ENCODE results near the gene ROCK2. TPM values are rescaled to one million over a fixed set of nuclear protein-coding genes. Genes with fewer than 3 reads are reported as not detected.

The ROCK2 gene
- polyA plus RNA-seq, 1 of the 3 experiments (the other 2 are of a cell fraction): 4.2 TPM

DNA sequence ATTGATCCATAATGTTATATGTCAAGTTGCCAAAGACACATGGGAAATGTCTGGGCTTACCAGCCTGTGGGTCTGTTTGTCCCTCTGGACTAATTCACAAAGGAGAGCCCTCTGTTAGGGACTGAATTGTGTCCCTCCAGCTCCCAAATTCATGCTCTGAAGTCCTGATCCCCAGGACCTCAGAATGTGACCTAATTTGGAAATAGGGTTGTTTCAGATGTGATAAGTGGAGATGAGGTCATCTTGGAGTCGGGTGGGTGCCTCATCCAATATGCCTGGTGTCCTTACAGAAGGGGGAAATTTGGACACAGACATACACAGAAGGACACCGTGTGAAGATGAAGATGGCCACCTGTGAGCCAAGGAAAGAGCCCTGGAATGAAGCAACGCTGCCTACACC, 41.4 kb upstream of the ROCK2 start:
- H3K79me2 ChIP-seq (ENCODE audit: insufficient read depth): no peaks in the 10 kb centered on the region
- H4K20me1 ChIP-seq (ENCODE audit: insufficient read depth): no peaks in the 10 kb centered on the region
- no peaks in the 10 kb centered on the region for H3K9me3 ChIP-seq
- ChIA-PET POLR2A (no interaction called here), CTCF (interaction anchor here (1.1 to 2.5 kb wide), 3 partner anchors 10 to 253 kb away, joined by 3 to 9 read pairs (median 3); a partner anchor contains a TSS)
- H3K4me1 ChIP-seq (ENCODE audit: control insufficient read depth in 1 of 2, insufficient read depth in 2 of 2, low read depth in 1 of 2, low read length in 1 of 2): peaks cover 17 to 22% of the 10 kb centered on the region in 2 experiments; a peak in 3 of 4 replicates
- H3K4me2 ChIP-seq: peak overlapping the region; percentile 52
- H3K36me3 ChIP-seq (replicated peaks in 1 of 2; ENCODE audit: control insufficient read depth in 1 of 2, insufficient read depth in 2 of 2, low read length in 1 of 2): no peaks in the 10 kb centered on the region
- peak overlapping the region in 1 of 2 experiments; percentile 27; a peak in 1 of 4 replicates for H3K27ac ChIP-seq (ENCODE audit: low read depth in 2 of 2, low read length in 1 of 2)
- DNase-seq: no peak
- H3F3A ChIP-seq (replicated peaks; ENCODE audit: insufficient read depth): peaks cover 3% of the 10 kb centered on the region
- H3K4me3 ChIP-seq (ENCODE audit: low read depth in 2 of 2, low read length in 1 of 2): no peak overlapping the region
- TF ChIP-seq MEF2A (IDR thresholded peaks at IDR 0.05; ENCODE audit: borderline replicate concordance, low read depth): no peak
- TF ChIP-seq, protein P1, sequence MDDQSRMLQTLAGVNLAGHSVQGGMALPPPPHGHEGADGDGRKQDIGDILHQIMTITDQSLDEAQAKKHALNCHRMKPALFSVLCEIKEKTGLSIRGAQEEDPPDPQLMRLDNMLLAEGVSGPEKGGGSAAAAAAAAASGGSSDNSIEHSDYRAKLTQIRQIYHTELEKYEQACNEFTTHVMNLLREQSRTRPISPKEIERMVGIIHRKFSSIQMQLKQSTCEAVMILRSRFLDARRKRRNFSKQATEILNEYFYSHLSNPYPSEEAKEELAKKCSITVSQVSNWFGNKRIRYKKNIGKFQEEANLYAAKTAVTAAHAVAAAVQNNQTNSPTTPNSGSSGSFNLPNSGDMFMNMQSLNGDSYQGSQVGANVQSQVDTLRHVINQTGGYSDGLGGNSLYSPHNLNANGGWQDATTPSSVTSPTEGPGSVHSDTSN (IDR thresholded peaks at IDR 0.05): no peak
- TF ChIP-seq FOSL2 (IDR thresholded peaks at IDR 0.05; ENCODE audit: borderline replicate concordance, low read depth): no peak
- no peak for TF ChIP-seq GATA2 (CRISPR knock-in tag; IDR thresholded peaks at IDR 0.05)
- no peak for TF ChIP-seq TCF12 (IDR thresholded peaks at IDR 0.05)
- TF ChIP-seq NFIC (IDR thresholded peaks at IDR 0.05; ENCODE audit: borderline replicate concordance): no peak
- TF ChIP-seq, protein P2, sequence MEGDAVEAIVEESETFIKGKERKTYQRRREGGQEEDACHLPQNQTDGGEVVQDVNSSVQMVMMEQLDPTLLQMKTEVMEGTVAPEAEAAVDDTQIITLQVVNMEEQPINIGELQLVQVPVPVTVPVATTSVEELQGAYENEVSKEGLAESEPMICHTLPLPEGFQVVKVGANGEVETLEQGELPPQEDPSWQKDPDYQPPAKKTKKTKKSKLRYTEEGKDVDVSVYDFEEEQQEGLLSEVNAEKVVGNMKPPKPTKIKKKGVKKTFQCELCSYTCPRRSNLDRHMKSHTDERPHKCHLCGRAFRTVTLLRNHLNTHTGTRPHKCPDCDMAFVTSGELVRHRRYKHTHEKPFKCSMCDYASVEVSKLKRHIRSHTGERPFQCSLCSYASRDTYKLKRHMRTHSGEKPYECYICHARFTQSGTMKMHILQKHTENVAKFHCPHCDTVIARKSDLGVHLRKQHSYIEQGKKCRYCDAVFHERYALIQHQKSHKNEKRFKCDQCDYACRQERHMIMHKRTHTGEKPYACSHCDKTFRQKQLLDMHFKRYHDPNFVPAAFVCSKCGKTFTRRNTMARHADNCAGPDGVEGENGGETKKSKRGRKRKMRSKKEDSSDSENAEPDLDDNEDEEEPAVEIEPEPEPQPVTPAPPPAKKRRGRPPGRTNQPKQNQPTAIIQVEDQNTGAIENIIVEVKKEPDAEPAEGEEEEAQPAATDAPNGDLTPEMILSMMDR (IDR thresholded peaks at IDR 0.05): no peak
- TF ChIP-seq GABPA (IDR thresholded peaks at IDR 0.05; ENCODE audit: low read depth): no peak
- no peak for TF ChIP-seq FOXJ3 (CRISPR knock-in tag; IDR thresholded peaks at IDR 0.05)
- no peak for TF ChIP-seq EP300 (IDR thresholded peaks at IDR 0.05; ENCODE audit: borderline replicate concordance in 1 of 2, low read depth in 1 of 2, low read length in 1 of 2)
- TF ChIP-seq, protein P3, sequence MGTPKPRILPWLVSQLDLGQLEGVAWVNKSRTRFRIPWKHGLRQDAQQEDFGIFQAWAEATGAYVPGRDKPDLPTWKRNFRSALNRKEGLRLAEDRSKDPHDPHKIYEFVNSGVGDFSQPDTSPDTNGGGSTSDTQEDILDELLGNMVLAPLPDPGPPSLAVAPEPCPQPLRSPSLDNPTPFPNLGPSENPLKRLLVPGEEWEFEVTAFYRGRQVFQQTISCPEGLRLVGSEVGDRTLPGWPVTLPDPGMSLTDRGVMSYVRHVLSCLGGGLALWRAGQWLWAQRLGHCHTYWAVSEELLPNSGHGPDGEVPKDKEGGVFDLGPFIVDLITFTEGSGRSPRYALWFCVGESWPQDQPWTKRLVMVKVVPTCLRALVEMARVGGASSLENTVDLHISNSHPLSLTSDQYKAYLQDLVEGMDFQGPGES (IDR thresholded peaks at IDR 0.05; ENCODE audit: low read depth, low read length): no peak
- no peak for TF ChIP-seq RXRA (IDR thresholded peaks at IDR 0.05; ENCODE audit: borderline replicate concordance, low read depth)
- no peak for TF ChIP-seq ELF1 (IDR thresholded peaks at IDR 0.05)
- H2AFZ ChIP-seq (ENCODE audit: low read depth): peak overlapping the region; percentile 65
- H3K9me2 ChIP-seq: no peaks in the 10 kb centered on the region
- no peaks in the 10 kb centered on the region for H3K27me3 ChIP-seq (ENCODE audit: insufficient read depth)
- 85% methylated on average over 3 of the region's 3 CpGs for WGBS (ENCODE audit: low lambda C conversion rate)
- no peak overlapping the region for H3K9ac ChIP-seq

DNA sequence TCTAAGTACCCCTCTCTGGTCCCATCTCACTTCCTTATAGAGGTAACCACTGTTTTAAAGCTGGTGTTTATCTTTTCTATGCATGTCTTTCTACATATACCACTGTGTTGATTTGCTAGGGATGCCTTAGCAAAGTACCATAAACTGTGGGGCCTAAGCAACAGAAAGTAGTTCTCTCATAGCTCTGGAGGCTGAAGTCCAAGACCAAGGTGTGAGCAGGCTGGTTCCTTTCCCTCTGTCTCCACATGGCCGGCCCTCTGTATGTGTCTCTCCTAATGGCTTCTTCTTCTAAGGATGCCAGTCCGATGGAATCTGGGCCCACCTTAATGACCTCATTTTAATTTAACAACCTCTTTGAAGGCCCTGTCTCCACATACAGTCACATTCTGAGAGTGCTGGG, 40.8 kb upstream of the ROCK2 start:
- no peak for DNase-seq
- Histone ChIP-seq H3K79me2 (ENCODE audit: insufficient read depth) (no peaks in the 10 kb centered on the region), H3K9me3 (no peaks in the 10 kb centered on the region), H3K27me3 (ENCODE audit: insufficient read depth) (no peaks in the 10 kb centered on the region), H3F3A (replicated peaks; ENCODE audit: insufficient read depth) (peaks cover 3% of the 10 kb centered on the region), H3K9ac (no peak overlapping the region), H3K4me2 (no peak overlapping the region), H3K27ac (ENCODE audit: low read depth in 2 of 2, low read length in 1 of 2) (no peak overlapping the region), H4K20me1 (ENCODE audit: insufficient read depth) (no peaks in the 10 kb centered on the region), H3K4me1 (ENCODE audit: control insufficient read depth in 1 of 2, insufficient read depth in 2 of 2, low read depth in 1 of 2, low read length in 1 of 2) (peaks cover 17 to 22% of the 10 kb centered on the region in 2 experiments; a peak in 3 of 4 replicates), H2AFZ (ENCODE audit: low read depth) (no peak overlapping the region), H3K9me2 (no peaks in the 10 kb centered on the region), H3K4me3 (ENCODE audit: low read depth in 2 of 2, low read length in 1 of 2) (no peak overlapping the region), H3K36me3 (replicated peaks in 1 of 2; ENCODE audit: control insufficient read depth in 1 of 2, insufficient read depth in 2 of 2, low read length in 1 of 2) (no peaks in the 10 kb centered on the region)
- TF ChIP-seq MEF2A (IDR thresholded peaks at IDR 0.05; ENCODE audit: borderline replicate concordance, low read depth): no peak
- TF ChIP-seq GABPA (IDR thresholded peaks at IDR 0.05; ENCODE audit: low read depth): no peak
- TF ChIP-seq FOXM1 (IDR thresholded peaks at IDR 0.05; ENCODE audit: low read depth): no peak
- TF ChIP-seq, protein P4, sequence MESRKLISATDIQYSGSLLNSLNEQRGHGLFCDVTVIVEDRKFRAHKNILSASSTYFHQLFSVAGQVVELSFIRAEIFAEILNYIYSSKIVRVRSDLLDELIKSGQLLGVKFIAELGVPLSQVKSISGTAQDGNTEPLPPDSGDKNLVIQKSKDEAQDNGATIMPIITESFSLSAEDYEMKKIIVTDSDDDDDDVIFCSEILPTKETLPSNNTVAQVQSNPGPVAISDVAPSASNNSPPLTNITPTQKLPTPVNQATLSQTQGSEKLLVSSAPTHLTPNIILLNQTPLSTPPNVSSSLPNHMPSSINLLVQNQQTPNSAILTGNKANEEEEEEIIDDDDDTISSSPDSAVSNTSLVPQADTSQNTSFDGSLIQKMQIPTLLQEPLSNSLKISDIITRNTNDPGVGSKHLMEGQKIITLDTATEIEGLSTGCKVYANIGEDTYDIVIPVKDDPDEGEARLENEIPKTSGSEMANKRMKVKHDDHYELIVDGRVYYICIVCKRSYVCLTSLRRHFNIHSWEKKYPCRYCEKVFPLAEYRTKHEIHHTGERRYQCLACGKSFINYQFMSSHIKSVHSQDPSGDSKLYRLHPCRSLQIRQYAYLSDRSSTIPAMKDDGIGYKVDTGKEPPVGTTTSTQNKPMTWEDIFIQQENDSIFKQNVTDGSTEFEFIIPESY (IDR thresholded peaks at IDR 0.05; ENCODE audit: borderline replicate concordance, low read depth): no peak
- TF ChIP-seq, protein P3 (IDR thresholded peaks at IDR 0.05; ENCODE audit: low read depth, low read length): no peak
- no peak for TF ChIP-seq NFIC (IDR thresholded peaks at IDR 0.05; ENCODE audit: borderline replicate concordance)
- TF ChIP-seq, protein P5, sequence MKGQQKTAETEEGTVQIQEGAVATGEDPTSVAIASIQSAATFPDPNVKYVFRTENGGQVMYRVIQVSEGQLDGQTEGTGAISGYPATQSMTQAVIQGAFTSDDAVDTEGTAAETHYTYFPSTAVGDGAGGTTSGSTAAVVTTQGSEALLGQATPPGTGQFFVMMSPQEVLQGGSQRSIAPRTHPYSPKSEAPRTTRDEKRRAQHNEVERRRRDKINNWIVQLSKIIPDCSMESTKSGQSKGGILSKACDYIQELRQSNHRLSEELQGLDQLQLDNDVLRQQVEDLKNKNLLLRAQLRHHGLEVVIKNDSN (IDR thresholded peaks at IDR 0.05; ENCODE audit: borderline replicate concordance, low read depth): no peak
- no peak for TF ChIP-seq FOSL2 (IDR thresholded peaks at IDR 0.05; ENCODE audit: borderline replicate concordance, low read depth)
- no peak for TF ChIP-seq MXI1 (IDR thresholded peaks at IDR 0.05; ENCODE audit: low read depth, low read length)
- no peak for TF ChIP-seq EZH2phosphoT487 (IDR thresholded peaks at IDR 0.05; ENCODE audit: borderline replicate concordance, low read depth)
- no peak for TF ChIP-seq CHD2 (IDR thresholded peaks at IDR 0.05; ENCODE audit: low read length, partially characterized antibody)
- POLR2A ChIA-PET: no interaction called here
- WGBS (ENCODE audit: low lambda C conversion rate): 89% methylated on average over 2 of the region's 2 CpGs
- CTCF ChIA-PET: interaction anchor here (1.0 to 2.5 kb wide), 4 partner anchors 10 to 253 kb away, joined by 3 to 9 read pairs (median 4); a partner anchor contains a TSS

Data from SK-N-SH (cell line).